ENCODE measurements around the gene LYPD4. TPM values are rescaled to one million over a fixed set of nuclear protein-coding genes. Genes with fewer than 3 reads are reported as not detected.

LYPD4 gene
- total RNA-seq, 1 donor from 2014 or later = not detected

- no peak for TF ChIP-seq CTCF (IDR thresholded peaks at IDR 0.05)
- DNase-seq (ENCODE audit: low spot score) = no peak
- no peaks in the 10 kb centered on the region for H3K4me1 Mint-ChIP-seq (ENCODE audit: low read depth)
- H3K36me3 Mint-ChIP-seq (ENCODE audit: low read depth) = no peaks in the 10 kb centered on the region
- no peak overlapping the region for H3K27ac Mint-ChIP-seq (ENCODE audit: unreplicated experiment)
- no peak overlapping the region for H3K4me3 Mint-ChIP-seq (ENCODE audit: unreplicated experiment)
- peaks cover 58% of the 10 kb centered on the region for H3K27me3 Mint-ChIP-seq (ENCODE audit: low read depth)
- H3K9me3 Mint-ChIP-seq (ENCODE audit: low read depth) = no peaks in the 10 kb centered on the region
These were observed 8.9 kb upstream of the LYPD4 start for GRCh38 chr19:41853344-41853743.

- Mint-ChIP-seq H3K27me3 (ENCODE audit: low read depth) (peaks cover 58% of the 10 kb centered on the region), H3K9me3 (ENCODE audit: low read depth) (no peaks in the 10 kb centered on the region), H3K36me3 (ENCODE audit: low read depth) (no peaks in the 10 kb centered on the region), H3K27ac (ENCODE audit: unreplicated experiment) (no peak overlapping the region), H3K4me1 (ENCODE audit: low read depth) (no peaks in the 10 kb centered on the region), H3K4me3 (ENCODE audit: unreplicated experiment) (no peak overlapping the region)
- DNase-seq (ENCODE audit: low spot score) = peak; percentile 17
- no peak for TF ChIP-seq CTCF (IDR thresholded peaks at IDR 0.05)
These were observed 7.0 kb upstream of the LYPD4 start for GRCh38 chr19:41851456-41851855.

DNA sequence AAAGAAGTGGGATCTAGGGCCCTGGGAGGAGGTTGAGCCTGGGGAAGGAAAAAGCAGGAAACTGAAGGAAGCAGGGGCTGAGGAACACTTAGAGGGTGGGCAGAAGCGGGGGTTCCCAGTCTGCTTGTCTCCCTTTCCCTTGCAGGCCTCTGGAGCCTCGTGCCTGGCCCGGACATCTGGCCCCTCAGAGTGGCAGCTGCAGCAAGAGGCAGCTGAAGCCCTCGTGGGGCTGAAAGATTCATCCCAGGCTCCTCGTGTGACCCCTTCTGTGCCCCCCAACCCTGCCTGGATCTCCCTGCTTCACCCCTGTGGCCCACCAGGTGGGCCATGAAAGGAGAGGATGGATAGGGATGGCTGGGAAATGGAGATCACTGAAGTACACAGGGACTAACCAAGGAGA lies 5.9 kb upstream of the LYPD4 start:
- Mint-ChIP-seq H3K36me3 (ENCODE audit: low read depth) (no peaks in the 10 kb centered on the region), H3K27me3 (ENCODE audit: low read depth) (peaks cover 54% of the 10 kb centered on the region), H3K27ac (ENCODE audit: unreplicated experiment) (no peak overlapping the region), H3K4me3 (ENCODE audit: unreplicated experiment) (no peak overlapping the region), H3K9me3 (ENCODE audit: low read depth) (no peaks in the 10 kb centered on the region), H3K4me1 (ENCODE audit: low read depth) (no peaks in the 10 kb centered on the region)
- no peak for TF ChIP-seq CTCF (IDR thresholded peaks at IDR 0.05)
- peak; percentile 62 for DNase-seq (ENCODE audit: low spot score)

GRCh38 chr19:41849067-41849466 lies 4.6 kb upstream of the LYPD4 start:
- Mint-ChIP-seq H3K36me3 (ENCODE audit: low read depth) (no peaks in the 10 kb centered on the region), H3K9me3 (ENCODE audit: low read depth) (peaks cover 3% of the 10 kb centered on the region), H3K4me1 (ENCODE audit: low read depth) (no peaks in the 10 kb centered on the region), H3K27ac (ENCODE audit: unreplicated experiment) (no peak overlapping the region), H3K4me3 (ENCODE audit: unreplicated experiment) (no peak overlapping the region), H3K27me3 (ENCODE audit: low read depth) (peaks cover 44% of the 10 kb centered on the region)
- TF ChIP-seq CTCF (IDR thresholded peaks at IDR 0.05) = no peak
- DNase-seq (ENCODE audit: low spot score) = peak; percentile 37

DNA sequence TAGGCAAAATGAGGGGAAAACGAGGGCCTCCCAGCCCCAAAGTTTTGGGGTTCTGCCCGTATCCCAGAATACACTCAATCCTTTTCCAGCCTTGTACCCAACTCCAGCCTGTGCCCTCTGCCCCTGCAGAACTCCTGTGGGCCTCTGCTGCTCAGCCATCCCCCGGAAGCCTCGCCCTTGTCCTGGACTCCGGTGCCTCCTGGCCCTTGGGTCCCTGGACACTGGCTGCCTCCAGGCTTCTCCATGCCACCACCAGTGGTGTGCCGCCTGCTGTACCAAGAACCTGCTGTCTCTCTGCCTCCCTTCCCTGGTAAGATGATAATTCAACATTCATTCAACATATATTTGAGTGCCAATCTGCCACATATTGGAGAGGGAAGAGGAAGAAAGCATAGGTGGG lies 4.2 kb upstream of the LYPD4 start:
- H3K36me3 Mint-ChIP-seq (ENCODE audit: low read depth) = no peaks in the 10 kb centered on the region
- H3K4me3 Mint-ChIP-seq (ENCODE audit: unreplicated experiment) = no peak overlapping the region
- no peaks in the 10 kb centered on the region for H3K4me1 Mint-ChIP-seq (ENCODE audit: low read depth)
- H3K9me3 Mint-ChIP-seq (ENCODE audit: low read depth) = peaks cover 3% of the 10 kb centered on the region
- H3K27ac Mint-ChIP-seq (ENCODE audit: unreplicated experiment) = no peak overlapping the region
- H3K27me3 Mint-ChIP-seq (ENCODE audit: low read depth) = peaks cover 45% of the 10 kb centered on the region
- peak; percentile 67 for DNase-seq (ENCODE audit: low spot score)
- TF ChIP-seq CTCF (IDR thresholded peaks at IDR 0.05) = no peak
